NCI-H1417 treated with DMSO at 0.1 percent for 48 hours (cell line): ENCODE measurements around the gene RND2.
"Not testable (repeated sequence)": the region's sequence is repeated elsewhere in the genome, so short reads cannot be mapped to it uniquely, and the experiment has no call there.

Experiments
- DNase-seq: peaks from one replicate; lab custom pipeline; 2025; lab: John Stamatoyannopoulos, UW

RND2 gene

DNA sequence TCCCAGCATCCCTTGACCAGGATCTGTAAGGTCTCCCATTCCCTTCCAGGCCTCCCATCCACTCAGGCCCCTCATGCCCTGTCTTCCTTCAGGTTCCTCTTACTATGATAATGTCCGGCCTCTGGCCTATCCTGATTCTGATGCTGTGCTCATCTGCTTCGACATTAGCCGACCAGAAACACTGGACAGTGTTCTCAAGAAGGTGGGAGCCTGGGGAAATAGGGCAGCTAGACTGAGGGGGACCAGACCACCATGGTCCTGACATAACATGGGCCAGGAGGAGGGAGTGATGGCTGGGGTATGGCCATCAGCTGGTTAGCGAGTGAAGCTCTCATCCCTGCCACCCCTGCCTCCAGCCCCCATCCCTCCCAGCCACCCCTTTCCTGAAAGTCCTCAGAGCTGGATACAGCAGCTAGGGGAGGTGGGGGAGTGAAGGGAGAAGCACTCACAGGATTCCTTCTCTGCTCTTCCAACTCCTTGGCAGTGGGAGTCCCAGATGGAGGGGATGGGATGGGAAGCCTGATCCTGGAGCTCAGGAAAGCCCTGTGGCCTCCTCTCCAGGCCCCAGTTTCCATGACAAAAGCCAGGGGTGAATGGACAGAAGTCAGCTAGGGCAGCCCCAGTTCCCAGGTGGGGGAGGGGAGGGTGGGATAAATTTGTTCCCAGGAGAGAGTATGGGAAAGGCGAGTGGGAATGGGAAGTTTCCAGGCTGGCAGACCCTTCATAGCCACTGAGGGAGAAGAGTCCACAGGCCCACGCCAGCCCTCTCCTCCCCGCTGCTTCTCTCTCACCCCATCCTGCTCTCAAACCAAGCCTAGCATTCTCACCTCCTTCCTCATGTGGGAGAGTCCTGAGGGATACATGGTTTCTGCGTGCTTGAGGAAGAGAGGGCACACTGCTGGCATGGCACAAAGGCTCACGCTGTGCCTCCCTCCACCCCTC, 2.3 kb downstream of the RND2 start:
- DNase-seq, result no peak

DNA sequence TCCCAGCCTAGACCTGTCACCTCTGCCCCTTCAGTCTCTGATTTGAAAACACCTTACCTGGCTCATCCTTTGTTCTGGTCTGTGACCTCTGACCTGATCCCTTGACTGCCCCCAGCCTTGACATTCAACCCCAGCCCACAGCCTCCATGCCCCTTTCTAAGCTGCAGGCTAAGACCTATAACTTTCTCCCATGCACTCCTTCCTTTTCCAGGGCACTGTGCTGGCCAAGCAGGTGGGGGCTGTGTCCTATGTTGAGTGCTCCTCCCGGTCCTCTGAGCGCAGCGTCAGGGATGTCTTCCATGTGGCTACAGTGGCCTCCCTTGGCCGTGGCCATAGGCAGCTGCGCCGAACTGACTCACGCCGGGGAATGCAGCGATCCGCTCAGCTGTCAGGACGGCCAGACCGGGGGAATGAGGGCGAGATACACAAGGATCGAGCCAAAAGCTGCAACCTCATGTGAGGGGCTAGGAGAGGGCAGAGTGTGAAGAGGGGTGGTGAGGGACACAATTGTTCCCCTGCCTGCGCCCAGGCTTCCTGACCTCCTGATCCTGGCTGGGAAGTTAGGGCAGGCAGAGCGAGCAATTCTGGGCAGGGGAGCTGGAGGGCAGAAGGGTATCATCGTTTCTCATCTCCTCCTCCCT, 3.3 kb downstream of the RND2 start:
- DNase-seq, result no peak

DNA sequence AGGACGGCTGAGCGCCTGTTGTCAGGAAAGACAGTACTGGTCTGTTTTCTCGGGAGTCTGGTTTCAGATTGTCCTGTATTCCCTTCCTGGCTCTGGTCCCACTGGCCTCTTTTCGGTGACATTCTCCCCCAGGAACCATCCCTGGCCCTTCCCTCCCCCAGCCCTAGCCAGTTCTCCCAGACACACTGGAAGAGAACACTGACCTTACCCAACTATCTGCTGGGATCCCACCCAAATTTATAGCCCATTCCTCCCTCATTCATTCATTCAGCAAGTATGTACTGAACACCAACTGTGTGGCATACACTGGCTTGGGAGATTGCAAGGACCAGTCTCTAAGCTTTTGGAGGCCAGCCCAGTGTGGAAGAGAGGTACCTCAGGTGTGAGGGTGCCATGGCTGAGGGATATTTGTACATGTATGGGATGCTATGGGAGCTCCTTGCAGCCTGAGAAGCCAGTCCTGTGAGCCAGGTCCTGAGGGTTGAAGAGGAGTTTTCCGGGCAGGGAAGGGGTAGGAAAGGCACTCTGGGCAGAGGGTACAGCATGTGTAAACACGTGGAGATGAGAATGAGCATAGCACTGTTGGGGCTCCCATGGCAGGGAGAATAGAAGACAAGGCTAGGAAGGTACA, 5.2 kb downstream of the RND2 start:
- DNase-seq, result no peak

DNA sequence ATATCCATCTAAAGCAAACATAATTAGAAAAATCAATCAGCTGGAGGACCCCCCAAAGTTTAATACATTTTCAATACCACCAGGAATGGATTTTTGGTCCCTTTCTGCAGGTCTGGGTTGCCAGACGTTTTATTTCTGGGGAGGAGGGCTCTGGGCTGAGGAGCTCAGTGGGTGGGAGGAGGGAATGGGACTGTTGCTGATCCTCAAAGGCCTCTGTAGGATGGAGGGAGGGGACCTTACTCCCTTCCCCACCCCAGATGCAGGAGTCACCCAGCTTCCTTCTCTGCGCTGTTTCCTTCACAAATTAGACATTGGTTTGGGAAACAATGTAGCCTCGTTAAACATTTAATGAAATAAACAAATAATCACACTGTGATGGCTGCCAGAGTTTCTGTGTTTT, 6.6 kb downstream of the RND2 start:
- DNase-seq, result no peak

DNA sequence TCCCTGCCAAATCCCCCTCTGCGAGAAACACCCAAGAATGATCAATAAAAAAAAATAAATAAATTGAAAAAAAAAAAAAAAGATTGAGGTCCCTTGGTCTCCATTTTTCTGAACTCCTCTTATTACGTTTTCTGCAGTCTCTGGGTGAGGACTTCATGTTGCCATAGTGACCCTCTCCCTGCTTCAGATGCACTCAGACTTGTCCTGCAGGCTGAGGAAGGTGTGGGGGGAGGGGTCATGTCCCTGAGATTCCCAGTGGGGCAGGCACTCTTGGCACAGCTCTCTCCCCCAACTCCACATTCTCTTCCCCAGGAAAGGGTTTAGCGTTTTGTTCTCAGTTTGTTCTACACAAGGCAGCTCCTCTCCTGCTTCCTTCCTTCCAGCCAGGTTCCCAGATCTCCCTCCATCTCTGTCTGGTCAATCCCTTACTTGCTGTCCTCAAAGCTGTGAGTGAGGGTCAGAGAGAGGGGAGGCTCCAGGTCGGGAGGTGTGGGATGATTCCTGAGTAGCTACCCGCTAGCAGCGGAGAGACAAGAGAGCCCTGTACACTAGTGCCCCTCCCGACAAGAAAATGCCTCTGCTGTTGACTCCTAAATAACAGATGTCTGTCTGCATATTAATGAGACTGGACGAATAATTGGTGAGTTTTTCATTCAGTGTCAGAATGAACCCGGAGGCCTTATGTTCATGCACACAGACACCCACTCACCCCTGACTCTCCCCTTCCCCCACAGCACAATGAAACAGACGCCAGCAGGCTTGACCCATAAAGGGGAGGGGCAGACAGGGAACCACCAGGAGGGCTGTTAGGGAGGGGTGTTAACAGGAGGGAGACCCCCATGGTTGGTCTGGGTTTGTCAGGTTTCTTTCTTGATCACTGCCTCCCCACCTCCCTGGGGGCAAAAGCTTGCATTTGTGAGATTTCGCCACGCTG, 9.2 kb downstream of the RND2 start:
- no peak for DNase-seq

DNA sequence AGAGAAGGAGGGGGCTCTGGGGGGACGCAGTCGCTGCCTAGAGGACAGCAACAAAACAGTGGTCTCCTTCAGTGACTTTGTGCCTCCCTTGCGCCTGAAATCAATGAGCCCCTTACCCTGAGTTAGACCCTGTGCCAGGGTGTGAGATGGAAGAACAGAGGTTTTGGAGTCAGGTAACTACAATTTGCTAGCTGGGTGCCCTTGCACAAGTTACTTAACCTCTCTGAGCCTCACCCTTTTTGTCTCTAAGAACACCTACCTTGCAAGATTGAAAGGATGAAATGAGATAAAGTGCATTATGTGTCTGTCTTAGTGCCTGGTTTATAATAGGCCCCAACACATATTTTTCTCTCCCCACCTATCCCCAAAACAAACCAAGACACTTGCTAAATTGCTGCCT, 9.9 kb downstream of the RND2 start:
- no peak for DNase-seq

DNA sequence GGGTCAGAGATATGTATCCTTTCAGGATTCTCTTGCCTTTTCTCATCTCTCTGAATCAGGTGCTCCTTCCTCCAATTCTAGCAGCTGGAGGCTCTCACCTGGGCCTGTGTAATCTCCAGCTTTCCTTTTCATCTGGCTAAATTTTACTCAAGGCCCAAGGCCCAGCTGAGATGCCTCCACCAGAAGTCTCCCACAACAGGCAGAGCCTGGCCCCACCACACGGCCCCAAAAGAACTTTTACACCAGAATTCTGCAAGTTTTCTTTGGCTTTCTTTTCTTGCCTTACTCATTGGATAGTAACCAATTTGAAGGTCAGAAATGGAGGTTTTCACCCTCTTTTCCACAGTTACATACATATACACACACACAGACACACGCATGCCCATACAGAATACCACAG, 14.6 kb downstream of the RND2 start:
- no peak for DNase-seq

DNA sequence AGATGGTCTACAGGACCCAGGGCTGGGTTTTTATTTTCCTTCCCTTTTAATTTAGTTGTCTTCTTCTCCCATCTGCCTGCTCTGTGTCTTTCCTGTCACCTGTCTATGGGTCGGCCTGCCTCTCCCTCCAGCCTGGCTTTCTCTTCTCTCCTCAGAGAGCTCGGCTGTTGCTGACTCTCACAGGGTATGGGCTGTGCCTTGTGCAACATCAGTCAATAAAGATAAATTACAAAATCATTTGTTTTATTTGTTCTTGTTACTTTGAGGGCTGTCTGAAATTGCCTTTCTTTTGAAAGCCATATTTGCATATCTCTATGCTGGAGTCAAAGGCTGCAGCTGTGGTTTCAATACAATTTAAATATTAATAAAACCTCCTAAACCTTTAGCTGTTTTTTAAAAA, 15.6 kb downstream of the RND2 start:
- DNase-seq, result no peak

DNA sequence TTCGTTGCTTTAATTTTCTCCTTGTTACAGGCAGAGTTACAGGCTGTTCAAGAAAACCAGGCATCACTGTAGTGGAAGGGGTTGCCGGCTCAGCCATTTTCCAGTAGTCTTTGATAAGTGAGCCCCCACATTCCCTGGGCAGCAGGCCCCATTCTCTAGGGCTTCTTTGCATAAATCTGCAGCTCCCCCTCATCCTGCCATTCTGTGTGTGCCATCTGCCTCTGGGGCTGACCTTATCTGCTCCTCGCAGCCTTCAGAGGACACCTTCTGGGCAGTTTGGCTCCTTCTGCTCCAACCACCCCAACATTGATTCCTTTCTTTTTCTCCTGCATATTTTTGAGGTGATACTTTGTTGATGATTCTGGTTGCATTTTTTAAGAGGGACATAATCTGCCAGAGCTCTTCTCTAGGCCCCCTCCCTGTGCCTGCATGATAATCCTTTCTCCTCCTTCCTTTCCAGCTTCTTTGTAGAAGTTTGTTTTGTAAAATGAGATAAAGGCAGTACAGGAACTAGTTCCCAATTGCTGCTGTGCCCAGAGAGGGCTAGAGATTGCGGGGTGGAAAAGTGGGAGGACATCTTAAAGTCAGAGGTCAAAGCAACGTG, 17.1 kb downstream of the RND2 start:
- DNase-seq, result no peak

DNA sequence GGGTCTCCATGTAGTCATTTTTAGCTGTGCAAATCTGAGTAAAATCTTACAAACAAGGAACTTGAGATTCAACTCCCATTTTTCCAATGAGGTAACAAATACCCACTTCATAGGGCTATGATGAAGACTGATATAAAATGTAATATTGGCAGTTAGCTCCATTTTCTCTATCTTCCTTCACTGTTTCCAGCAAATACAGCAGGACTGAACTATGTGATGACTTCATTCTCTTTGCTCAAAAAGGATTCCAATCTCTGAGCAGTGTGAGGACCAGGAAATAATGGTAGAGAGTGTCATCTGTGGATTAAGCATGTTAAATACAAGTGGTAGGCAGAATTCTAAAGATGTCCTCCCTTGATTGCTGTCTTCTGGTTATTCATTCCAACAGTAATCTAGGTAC, 18.3 kb downstream of the RND2 start:
- DNase-seq, result no peak

DNA sequence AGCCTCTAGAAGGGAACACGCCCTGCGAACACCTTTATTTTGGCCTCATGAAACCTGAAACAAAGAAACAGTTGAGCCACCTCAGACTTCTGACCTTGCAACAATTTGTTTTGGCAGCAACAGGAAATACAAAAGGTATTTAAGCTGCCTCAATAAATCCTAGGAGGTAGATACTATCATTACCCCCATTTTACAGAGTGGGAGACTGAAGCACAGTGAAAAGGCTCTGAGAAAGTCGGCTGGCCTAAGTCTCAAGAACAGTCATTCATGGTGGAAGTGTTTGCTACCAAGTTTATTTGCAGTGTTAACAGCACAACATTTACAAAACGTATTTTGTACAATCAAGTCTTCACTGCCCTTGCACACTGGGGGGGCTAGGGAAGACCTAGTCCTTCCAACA, 19.0 kb downstream of the RND2 start:
- no peak for DNase-seq

DNA sequence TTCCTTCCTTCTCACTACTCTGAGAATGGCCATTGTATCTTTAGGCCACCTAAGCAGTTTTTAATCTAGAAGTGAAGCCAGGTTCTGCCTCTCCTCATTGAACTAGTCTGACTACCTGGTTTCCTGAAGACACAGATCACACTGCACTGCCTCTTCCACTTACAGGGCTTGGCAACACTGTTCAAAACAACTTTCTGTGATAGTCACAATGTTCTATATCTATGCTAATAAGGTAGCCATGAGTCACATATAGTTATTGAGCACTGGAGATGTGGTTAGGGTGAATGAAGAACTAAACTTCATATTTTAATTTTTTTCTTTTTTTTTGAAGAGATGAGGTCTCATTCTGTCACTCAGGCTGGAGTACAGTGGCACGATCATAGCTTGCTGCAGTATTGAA, 26.9 kb downstream of the RND2 start:
- DNase-seq, result no peak

DNA sequence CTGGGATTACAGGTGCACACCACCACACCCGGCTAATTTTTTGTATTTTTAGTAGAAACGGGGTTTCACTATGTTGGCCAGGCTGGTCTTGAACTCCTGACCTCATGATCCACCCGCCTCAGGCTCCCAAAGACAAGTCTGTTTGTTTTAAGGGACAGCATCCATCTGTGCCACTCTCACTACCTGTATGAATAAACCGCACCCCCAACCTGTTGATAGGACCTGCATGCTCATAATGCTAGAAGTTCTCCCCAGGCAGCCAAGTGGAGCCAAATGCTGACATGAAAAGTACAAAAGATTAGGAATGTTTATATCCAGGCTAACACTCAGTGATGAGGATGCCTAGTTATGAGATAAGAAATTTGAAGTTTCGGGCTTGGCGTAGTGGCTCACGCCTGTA, 28.0 kb downstream of the RND2 start:
- not testable (repeated sequence) for DNase-seq

DNA sequence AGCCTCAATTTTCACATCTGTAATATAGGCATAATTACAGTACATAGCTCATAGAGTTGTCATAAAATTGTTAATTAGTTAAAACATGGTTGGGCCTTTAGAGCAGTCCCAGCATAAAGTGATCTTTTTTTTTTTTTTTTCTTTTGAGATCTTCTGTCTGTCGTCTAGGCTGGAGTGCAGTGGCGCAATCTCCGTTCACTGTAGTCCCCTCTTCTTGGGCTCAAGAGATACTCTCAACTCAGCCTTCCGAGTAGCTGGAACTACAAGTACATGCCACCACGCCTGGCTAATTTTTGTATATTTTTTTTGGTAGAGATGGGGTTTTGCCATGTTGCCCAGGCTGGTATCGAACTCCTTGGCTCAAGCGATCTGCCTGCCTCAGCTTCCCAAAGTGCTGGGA, 31.0 kb downstream of the RND2 start:
- no peak for DNase-seq

DNA sequence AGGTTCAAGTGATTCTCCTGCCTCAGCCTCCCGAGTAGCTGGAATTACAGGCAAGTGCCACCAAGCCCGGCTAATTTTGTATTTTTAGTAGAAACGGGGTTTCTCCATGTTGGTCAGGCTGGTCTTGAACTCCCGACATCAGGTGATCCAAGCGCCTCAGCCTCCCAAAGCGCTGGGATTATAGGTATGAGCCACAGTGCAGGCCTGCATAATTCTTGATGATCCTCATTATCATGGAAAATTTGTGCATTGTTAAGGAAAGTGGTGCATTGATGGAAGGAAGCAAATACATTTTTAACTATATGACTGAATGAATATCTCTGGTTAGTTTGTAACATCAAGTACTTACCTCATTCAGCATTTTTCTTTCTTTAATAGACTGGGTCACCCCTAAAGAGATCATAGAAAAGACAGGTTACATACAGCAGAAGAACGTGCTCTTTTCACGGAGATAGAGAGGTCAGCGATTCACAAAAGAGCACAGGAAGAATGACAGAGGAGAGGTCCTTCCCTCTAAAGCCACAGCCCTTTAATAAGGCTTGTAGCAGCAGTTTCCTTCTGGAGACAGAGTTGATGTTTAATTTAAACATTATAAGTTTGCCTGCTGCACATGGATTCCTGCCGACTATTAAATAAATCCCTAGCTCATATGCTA, 38.1 kb downstream of the RND2 start:
- DNase-seq, result no peak

DNA sequence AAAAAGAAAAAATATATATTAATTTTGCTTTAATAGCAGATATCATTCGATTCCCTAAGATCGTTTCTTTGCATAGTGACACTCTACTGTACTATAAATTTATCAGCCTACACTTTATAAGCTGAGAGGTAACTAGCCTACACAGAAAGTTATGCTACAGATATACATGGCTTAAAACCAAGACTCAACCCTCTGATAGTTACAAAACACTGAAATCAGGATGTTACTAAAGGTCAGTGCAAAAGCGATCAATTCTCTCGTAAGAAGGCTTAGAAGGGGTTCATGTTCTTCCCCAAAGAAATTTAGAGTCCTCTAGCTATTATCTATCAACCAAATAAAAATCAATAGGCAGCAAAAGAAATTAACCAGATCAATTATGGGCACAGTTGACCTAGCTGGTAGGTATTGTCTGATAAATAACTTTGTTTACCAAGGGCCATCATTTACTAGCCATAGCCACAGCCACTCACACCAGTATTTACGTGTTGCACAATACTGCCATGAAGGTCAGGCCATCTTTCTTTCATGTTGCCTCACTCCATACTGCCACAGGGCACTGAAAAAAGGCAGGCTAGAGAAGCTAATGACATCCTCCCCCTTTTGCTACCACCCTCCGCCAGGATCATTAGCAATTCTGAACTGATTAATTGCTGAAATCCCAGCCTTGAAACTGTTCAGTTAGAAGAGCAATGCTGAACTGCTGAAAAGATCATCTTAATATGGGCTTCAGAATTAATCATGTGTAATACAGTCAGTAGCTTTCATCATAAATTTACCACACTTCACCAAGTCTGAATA, 43.7 kb downstream of the RND2 start:
- no peak for DNase-seq

DNA sequence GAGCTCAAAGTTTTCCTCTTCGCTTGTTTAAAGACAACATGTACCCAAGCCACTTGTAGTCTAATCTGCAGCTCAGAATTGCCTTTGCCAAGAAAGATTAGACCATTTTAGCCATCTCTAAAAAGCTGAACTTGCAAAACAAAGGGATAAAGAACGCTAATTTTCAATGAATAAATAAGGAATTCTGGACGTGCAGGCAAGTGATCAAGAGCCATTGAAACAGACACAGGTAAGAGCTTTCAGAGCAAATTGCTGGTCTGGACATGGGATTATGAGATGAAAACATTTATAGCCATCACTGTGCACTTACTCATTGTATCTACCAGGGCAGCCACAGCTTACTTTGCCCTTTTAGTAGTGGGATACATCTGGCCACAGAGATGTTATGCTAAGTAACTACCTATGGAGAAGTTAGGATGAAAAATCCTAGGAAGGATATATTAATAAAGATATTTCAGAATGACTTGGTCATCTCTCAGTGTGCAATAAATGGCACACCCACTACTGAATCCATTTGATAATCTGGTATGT, 44.4 kb downstream of the RND2 start:
- DNase-seq, result no peak

DNA sequence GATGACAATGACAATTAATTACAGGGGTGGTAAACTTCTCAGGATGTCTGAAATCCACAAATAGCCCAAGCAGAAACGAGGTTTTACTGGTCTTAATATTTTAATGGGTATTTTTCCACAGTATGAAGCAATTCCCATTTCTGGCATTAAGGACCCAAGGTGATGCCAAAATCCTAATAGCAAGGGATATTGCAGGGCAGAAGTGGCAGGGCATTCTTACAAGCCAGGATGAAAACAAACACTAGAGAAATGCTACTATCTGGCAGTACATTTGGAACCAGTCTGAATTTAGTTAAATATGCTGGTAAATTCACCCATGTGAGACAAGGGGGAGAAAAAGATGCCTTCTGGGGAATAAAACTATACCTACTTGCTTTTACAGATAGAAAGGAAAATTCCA, 45.2 kb downstream of the RND2 start:
- no peak for DNase-seq

DNA sequence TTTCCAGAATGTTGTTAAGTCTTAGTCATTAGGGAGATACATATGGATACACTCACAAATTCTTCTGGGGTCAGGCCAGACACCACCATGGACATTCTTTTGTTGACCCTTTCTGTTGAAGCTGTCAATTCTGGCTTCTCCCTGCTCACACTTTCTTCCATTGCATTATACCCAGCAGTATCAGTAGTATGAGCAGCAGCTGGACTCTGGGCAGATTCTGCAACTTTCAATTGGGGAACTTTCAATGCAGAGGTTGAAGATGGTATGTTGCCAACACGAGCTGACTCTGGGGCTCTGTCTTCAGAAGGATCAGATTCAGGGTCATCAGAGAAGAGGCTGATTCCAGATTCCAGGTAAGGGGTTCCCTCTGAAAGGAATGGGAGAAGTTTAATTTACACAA, 45.8 kb downstream of the RND2 start:
- no peak for DNase-seq

DNA sequence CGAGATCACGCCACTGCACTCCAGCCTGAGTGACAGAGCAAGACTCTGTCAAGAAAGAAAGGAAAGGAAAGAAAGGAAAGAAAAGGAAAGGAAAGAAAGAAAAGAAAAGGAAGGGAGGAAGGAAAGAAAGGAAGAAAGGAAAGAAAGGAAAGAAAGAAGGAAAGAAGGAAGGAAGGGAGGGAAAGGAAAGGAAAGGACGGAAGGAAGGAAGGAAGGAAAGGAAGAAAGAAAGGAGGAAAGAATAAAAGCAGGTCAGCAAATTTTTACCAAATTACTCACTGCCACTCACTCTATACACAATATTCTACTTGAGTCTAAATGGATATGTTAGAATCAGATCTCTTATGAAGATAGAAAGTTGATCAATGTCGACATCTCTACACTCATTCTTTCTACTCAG, 49.8 kb downstream of the RND2 start:
- DNase-seq, result no peak
